ENCODE measurements around the gene RNF208. TPM values are rescaled to one million over a fixed set of nuclear protein-coding genes. Genes with fewer than 3 reads are reported as not detected.

RNF208 gene
- total RNA-seq, 1 donor from 2014 or later, result 0.77 TPM

DNA sequence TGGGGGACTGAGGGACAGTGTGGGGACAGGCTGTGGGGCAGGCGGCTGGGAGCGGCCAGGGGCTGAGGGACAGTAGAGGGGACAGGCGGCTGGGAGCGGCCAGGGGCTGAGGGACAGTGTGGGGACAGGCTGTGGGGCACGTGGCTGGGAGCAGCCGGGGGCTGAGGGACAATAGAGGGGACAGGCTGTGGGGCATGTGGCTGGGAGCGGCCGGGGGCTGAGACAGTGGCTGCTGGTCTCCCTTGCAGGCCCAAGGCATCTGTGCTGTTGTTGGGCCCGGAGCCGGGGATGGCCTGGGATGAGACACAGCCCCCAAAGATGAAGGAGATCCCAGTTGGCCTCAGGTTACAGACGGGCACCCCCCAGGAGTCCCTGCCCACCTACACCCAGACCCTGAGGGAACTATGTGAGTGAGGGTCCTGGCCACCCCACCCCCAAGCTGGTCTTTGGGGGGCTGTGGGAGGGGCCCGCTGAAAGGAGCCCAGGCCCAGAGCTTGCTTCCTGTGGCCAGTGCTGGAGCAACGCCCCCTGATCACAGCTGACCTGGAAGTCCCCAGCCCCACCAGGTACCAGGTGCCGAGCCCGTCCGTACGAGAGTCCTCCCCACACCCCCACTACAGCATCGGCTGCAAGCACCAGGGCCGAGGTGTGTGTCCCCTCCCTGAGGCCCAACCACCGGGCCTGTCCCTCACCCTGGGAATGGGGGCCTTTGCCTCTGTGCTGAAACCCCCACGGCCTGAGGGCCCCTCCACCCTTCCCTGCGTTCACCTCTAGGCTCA lies 29.6 kb upstream of the RNF208 start:
- DNase-seq (ENCODE audit: low spot score), result no peak
- H3K27ac Mint-ChIP-seq, result peak overlapping the region; percentile 84
- peaks cover 37% of the 10 kb centered on the region for H3K4me1 Mint-ChIP-seq
- H3F3A ChIP-seq (ENCODE audit: low read depth), result peaks cover 10% of the 10 kb centered on the region
- H3K4me3 Mint-ChIP-seq, result no peak overlapping the region
- H3K27me3 ChIP-seq, result peaks cover 6% of the 10 kb centered on the region
- no peak overlapping the region for H3K27ac ChIP-seq
- TF ChIP-seq EZH2phosphoT487 (IDR thresholded peaks at IDR 0.05), result no peak
- no peak for TF ChIP-seq EZH2 (IDR thresholded peaks at IDR 0.05)
- TF ChIP-seq CTCF (IDR thresholded peaks at IDR 0.05), result no peak
- H4K20me1 ChIP-seq (ENCODE audit: low read depth), result peaks cover 16% of the 10 kb centered on the region
- no peak overlapping the region for H2AFZ ChIP-seq (replicated peaks)
- H3K9ac ChIP-seq, result no peak overlapping the region
- no peaks in the 10 kb centered on the region for H3K36me3 ChIP-seq
- H3K27me3 Mint-ChIP-seq (ENCODE audit: insufficient read depth, low read depth), result peaks cover 3% of the 10 kb centered on the region
- H3K4me1 ChIP-seq, result peaks cover 31% of the 10 kb centered on the region
- no peaks in the 10 kb centered on the region for H3K9me3 Mint-ChIP-seq
- H3K9me3 ChIP-seq (ENCODE audit: low read depth), result no peaks in the 10 kb centered on the region
- H3K79me2 ChIP-seq (ENCODE audit: low read depth), result peaks cover 14% of the 10 kb centered on the region
- H3K4me3 ChIP-seq, result no peak overlapping the region
- H3K36me3 Mint-ChIP-seq, result no peaks in the 10 kb centered on the region
- H3K4me2 ChIP-seq, result no peak overlapping the region

- Histone ChIP-seq H2AFZ (replicated peaks) (no peak within 1 kb of the TSS), H3K4me2 (no peak within 1 kb of the TSS), H4K20me1 (ENCODE audit: low read depth) (peaks cover 10% of the 10 kb centered on the region), H3K9ac (no peak within 1 kb of the TSS), H3K4me1 (peaks cover 28% of the 10 kb centered on the region), H3F3A (ENCODE audit: low read depth) (peaks cover 10% of the 10 kb centered on the region), H3K4me3 (no peak within 1 kb of the TSS), H3K36me3 (no peaks in the 10 kb centered on the region), H3K27me3 (peaks cover 6% of the 10 kb centered on the region), H3K27ac (no peak within 1 kb of the TSS), H3K79me2 (ENCODE audit: low read depth) (peaks cover 9% of the 10 kb centered on the region), H3K9me3 (ENCODE audit: low read depth) (no peaks in the 10 kb centered on the region)
- H3K36me3 Mint-ChIP-seq, result no peaks in the 10 kb centered on the region
- H3K27me3 Mint-ChIP-seq (ENCODE audit: insufficient read depth, low read depth), result peaks cover 3% of the 10 kb centered on the region
- peak within 1 kb of the TSS; percentile 84 for H3K27ac Mint-ChIP-seq
- peak within 1 kb of the TSS; percentile 71 for H3K4me3 Mint-ChIP-seq
- DNase-seq (ENCODE audit: low spot score), result no peak
- no peaks in the 10 kb centered on the region for H3K9me3 Mint-ChIP-seq
- TF ChIP-seq EZH2phosphoT487 (IDR thresholded peaks at IDR 0.05) (no peak), CTCF (IDR thresholded peaks at IDR 0.05) (no peak), EZH2 (IDR thresholded peaks at IDR 0.05) (no peak)
- peaks cover 32% of the 10 kb centered on the region for H3K4me1 Mint-ChIP-seq
Measured at GRCh38 chr9:137251194-137251461, 29.1 kb upstream of the RNF208 start, which contains the start of gene STPG3. Gene STPG3, plus strand, starts transcription at chr9:137251286. Its CDS starts 1 bp downstream, at chr9:137251287.

DNA sequence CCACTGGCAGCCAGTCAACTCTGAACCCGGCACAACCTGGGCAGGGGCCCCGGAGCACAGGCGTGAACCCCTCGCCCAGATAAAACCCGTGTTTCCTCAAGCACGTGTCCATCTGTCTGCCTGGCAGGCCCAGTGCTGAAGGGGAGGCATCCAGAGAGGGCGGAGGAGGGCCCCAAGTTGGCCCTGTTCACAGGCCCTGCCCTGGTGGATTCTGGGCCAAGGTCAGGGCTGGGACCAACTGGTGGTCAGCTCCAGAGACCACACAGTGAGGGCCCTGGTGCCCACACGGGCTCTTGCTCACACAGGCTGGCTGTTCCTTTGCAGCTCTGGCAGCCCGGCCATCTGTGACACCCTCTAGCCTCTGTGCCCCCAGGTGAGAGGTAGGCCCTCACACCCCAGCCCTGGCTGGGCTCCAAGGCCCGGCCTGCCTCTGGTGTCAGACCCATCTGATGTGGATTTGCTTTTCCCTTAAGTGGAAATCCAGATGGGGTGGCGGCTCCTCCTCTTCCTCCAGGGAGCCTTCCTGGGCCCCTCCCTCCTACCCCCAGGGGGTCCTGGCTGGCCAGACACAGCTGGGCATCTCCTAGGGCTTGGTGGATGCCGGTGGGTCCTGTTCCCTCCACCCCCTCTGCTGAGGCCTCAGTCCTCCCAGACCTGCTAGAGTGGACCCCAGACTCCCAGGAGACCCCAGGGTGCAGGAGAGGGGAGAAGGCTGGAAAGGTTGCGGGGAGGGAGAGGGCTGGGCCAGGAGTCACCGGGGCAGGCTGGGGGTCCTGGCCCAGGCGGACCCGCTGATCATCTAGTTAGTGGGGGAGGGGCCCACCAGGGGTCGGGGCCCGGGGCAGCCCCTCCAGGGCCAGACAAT lies 28.5 kb upstream of the RNF208 start:
- Histone ChIP-seq H3K36me3 (no peaks in the 10 kb centered on the region), H3F3A (ENCODE audit: low read depth) (peaks cover 10% of the 10 kb centered on the region), H3K79me2 (ENCODE audit: low read depth) (peaks cover 3% of the 10 kb centered on the region), H3K27me3 (peaks cover 6% of the 10 kb centered on the region), H3K9me3 (ENCODE audit: low read depth) (no peaks in the 10 kb centered on the region), H4K20me1 (ENCODE audit: low read depth) (peaks cover 5% of the 10 kb centered on the region), H3K27ac (no peak overlapping the region), H3K4me2 (no peak overlapping the region), H3K4me1 (peaks cover 25% of the 10 kb centered on the region), H3K9ac (no peak overlapping the region), H2AFZ (replicated peaks) (no peak overlapping the region), H3K4me3 (no peak overlapping the region)
- Mint-ChIP-seq H3K4me1 (peaks cover 31% of the 10 kb centered on the region), H3K27ac (peak overlapping the region; percentile 84), H3K4me3 (peak overlapping the region; percentile 71), H3K36me3 (no peaks in the 10 kb centered on the region), H3K27me3 (ENCODE audit: insufficient read depth, low read depth) (peaks cover 3% of the 10 kb centered on the region), H3K9me3 (no peaks in the 10 kb centered on the region)
- DNase-seq (ENCODE audit: low spot score), result no peak
- TF ChIP-seq EZH2phosphoT487 (IDR thresholded peaks at IDR 0.05) (no peak), EZH2 (IDR thresholded peaks at IDR 0.05) (no peak), CTCF (IDR thresholded peaks at IDR 0.05) (no peak)
